Activated CD4-positive, alpha-beta T cell treated with anti-CD3 and anti-CD28 coated beads, Interleukin-2, amount 50 U/mL, for 24 hours (primary cell): Measurements from ENCODE around the gene SP100.

ENCODE experiments used
- DNase-seq, 2 donors: peaks; one replicate each; pipeline ENCODE4 v3.0.0-alpha.2; 2020; ENCODE audit warnings: low read depth in 1 of 2, low spot score in 1 of 2

The SP100 gene

DNA sequence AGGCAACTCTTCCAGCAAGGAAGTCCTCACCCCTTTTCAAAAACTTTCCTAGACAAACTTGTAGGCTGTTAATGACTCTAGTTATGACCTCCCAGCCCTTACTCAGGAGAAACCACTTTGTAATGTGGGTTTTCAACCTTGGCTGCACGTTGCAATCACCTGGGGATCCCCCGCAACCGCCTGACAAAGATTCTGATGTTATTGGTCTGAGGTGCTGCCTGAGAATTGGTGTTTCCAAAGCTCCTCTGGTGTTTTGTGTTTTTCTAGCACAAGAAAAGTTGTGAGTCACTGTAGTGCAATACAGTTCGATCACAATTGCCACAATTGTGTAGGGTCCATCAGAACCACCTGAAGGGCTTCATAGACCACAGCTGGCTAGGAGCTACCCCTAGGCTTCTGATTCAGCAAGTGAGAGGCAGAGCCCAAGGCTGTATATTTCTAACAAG lies 121.6 kb downstream of the SP100 start:
- DNase-seq: no peak

DNA sequence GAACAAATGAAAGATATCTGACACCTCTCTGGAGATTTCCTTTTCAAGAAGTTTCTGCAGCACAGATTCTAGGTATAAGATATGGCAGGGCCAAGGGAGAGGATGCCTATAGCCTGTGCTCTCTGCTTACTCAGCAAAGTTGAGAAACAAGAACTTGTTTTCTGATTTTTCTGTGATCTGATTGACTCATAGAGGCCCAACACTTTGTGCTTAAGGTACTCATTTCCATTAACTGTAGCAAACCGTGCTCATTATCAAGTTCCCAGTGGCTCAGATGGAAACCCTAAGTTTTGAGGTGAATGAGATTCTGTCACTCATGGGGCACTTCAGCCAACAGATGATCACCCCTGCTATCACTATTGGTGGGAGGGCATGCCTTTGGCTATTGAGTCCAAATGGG lies 124.3 kb downstream of the SP100 start:
- DNase-seq: no peak

DNA sequence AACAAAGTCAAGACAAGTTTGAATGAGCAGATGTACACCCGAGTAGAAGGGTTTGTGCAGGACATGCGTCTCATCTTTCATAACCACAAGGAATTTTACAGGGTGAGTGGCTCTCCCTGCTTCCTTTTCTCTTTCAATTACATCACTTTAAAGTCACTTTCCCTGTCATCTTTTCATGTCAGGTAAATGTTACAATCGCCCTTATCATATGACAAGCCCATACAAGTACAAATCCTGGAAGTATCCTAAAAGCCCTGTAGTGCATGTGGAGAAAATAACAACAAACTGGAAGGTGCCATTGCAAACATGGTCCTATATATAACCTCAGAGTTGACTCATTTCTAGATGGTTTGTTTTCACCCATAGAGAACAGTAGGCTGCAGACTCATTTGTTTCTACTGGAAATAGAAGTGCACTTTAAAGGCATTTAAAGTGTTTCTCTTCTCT lies 126.0 kb downstream of the SP100 start:
- no peak for DNase-seq

DNA sequence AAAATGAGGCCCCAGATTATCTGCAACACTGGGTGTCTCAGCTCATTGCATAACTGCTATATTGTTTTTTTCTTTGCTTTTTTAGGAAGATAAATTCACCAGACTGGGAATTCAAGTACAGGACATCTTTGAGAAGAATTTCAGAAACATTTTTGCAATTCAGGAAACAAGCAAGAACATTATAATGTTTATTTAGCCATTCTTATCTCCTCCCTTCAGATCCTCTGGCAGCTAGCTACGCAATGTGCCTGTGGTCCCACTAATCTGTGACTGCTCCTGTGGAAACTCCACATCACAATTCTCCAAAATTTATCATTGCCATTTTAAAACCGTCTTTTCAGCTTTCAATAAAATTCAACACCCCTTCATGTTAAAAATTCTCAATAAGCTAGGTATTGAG lies 126.8 kb downstream of the SP100 start:
- no peak for DNase-seq

DNA sequence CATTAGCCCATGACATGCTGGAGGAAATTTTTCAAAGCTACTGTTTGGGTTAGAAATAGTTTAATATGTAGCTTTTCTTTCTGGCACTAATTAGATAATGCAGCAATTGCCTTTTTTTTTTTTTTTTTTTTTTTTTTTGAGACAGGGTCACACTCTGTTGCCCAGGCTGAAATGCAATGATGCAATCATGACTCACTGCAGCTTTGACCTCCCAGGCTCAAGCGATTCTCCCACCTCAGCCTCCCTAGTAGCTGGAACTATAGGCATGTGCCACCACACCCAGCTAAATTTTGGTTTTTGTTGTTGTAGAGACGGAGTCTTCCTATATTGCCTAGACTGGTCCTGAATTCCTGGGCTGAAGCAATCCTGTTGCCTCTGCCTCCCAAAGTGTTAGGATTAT lies 136.2 kb downstream of the SP100 start:
- no peak for DNase-seq

DNA sequence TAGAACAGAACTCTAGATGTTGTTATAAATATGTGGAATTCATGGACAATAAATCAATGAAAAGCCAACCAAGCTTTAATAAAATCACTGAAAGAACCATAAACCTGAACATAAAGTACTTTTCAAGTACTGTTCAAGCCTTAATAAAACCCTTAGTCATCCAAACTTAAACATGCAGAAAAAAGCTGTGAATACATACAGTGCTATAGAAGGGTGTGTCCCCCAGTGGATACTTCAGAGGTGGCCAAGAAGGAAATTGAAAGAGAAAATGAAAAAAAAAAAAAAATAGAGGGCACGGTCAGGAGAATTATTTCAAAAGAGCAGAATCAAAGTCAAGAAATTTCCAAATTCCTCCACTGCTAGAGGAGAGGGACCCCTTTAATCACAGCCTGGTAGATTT lies 141.1 kb downstream of the SP100 start:
- DNase-seq: no peak

DNA sequence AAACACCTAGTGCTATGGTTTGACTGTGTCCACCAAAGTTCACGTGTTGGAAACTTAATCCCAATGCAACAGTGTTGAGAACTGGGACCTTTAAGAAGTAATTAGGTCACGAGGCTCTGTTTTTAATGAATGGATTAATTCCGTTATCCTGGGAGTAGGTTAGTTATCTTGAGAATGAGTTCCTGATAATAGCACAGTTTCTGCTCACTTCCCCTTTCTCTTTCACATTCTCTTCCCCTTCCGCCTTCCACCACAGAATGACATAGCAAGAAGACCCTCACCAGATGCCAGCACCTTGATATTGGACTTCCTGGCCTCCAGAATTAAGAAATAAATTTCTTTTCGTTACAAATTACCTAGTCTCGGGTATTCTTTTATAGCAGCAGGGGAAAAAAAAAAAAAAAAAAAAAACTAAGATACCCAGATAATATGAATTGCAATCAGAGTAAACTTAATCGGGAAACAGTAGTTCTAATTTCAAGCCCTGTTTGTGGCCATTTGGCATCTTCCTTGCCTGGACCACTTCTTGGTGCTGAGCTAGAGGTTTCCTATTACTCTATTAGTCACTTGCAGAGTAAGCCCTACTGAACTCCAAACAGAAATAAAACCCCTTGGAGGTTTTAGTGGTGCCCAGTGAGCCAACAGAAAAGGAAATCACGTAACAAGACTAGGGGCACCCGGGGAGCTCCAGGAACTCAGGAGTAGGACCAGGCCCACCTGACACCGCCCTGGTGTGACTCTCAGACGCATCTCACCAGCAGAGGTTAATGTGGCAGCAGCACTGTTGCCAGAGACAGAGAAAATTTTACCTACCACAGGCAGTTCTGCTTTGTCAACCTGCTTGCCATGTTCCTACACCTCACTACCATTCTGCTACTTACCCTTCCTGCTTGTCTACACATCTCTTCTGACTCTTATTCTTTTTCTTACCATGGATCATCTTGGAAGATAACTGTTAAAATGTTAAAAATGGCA lies 149.1 kb downstream of the SP100 start:
- DNase-seq: no peak

DNA sequence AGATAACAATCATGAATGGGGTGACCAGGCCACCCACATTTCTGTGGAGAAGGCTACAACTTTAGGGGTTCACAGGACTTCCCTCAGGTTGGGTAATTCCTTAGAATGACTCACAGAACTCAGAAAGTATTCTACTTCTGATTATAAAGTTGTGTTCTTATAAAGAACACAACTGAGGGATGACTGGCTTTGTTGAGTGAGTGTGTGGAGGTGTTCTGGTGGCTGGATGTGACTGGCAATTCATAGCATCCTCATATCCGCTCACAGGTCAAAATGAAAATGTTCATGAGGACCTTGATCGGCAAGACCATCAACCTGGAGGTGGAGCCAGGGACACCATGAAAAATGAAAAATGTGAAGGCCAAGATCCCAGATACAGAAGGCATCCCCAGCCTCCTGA lies 153.3 kb downstream of the SP100 start:
- DNase-seq: no peak

DNA sequence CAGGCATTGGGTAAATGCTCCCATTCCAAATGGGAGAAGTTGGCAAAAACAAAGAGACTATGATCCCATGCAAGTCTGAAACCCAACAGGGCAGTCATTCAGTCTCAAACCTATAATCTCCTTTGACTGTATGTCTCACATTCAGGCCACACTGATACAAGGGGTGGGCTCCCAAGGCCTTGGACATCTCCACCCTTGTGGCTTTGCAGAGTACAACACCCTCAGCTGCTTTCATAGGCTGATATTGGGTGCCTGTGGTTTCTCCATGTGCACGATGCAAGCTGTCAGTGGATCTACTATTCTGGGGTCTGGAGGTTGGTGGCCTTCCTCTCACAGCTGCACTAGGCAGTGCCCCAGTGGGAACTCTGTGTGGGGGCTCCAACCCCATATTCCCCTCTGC lies 155.0 kb downstream of the SP100 start:
- no peak for DNase-seq

DNA sequence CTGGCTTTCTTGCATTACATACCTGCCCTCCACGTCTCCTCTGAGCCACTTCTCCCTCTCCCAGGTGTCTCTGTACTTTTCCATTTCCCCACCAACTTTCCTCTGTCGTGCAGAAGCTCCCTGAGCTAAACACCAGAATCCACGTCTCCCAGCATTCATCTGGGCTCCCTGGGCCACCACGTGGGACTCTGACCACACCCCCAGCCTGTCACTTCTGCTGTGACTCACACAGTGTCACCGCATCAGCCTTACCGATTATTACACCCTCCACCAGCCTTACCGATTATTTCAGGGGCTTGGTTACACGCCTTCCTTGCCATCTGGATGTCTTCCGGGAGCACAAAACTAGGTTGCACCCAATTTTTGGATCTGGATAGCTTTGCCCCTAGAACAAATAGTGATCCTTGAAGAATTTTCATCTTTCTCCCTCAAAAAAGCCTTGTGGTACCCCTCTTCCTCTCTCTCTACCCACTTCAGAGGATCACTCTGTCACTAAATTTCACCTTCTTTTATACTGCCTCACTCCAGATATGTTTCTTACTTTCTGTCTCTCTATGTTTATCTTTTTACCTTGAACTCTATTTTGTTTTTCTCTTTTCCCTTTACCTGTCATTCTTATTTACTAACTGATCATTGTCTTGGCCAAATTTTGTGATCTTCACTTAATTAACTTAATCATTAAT lies 159.8 kb downstream of the SP100 start:
- no peak for DNase-seq

DNA sequence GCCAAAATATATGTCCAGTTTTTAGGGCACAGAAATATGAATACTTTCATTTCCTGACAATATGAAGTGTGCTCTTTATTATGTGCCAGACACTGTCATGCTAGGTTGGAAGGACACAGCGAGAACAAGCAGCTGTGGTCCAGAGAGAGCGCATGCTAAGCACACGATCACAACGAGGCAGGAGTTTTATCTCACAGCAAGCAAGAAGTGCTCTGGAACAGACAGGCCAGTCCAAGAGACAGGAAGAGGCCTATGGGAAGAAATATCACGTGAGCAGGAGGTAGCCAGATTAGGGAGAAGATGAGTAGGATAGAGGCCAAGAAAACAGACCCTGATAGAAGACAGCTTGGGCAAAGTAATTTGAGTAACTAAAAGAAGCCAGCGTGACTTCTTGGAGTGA lies 161.1 kb downstream of the SP100 start:
- no peak for DNase-seq

DNA sequence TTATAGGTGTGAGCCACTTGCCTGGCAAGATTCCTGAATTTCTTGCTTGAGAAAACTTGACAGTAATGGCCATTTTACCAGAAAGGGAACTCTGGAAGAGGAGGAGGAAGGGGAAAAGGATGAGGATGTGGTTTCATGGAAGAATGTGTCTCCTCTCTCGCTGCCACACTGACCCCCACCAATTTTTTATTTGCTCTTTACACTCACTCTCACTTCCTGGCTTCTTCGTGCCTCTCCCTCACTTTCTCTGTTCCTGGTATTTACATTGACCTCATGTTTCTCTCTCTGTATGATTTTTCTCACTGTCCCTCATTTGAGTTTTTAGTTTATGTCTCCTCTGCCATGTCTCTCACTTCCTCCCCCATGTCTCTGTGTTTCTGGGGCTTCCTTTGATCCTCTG lies 162.1 kb downstream of the SP100 start:
- DNase-seq: no peak

DNA sequence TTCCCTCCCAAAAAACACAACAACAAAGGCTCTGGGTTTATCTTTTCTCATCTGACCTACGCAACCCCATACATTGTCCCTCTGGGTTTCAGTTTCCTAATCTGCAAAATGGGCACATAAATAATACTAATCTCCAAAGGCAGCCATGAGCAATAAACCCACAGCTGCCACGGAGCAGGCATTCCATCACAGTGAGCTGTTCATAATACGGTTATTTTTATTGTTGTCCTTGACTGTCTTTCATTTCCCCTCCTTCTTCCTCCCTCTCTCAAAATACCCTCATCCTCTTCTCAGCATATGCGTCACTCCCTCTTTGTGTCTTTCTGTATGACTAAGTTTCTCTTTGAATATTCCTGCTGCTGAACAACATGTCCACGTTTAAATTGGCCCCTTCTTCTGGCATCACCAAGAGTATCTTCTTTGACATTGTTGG lies 166.9 kb downstream of the SP100 start:
- no peak for DNase-seq

DNA sequence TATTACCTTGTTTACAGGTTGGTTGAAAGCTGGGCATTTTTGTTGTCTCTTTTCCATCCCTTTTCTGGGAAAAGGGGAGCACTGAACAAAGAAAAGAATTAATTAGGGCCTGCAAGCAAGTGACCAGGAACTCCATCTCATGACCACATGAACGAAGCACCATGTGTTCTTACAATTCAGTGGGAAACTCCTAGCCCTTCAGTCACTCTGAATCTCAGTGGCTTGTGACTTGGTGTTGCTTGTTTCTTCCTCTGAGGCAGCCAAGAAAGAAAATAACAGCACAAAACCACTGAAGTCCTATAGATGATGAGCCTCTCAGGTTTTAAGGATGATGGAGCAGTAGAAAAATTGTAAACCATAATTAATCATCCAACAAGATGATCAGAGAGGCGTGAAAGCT lies 167.6 kb downstream of the SP100 start:
- no peak for DNase-seq

DNA sequence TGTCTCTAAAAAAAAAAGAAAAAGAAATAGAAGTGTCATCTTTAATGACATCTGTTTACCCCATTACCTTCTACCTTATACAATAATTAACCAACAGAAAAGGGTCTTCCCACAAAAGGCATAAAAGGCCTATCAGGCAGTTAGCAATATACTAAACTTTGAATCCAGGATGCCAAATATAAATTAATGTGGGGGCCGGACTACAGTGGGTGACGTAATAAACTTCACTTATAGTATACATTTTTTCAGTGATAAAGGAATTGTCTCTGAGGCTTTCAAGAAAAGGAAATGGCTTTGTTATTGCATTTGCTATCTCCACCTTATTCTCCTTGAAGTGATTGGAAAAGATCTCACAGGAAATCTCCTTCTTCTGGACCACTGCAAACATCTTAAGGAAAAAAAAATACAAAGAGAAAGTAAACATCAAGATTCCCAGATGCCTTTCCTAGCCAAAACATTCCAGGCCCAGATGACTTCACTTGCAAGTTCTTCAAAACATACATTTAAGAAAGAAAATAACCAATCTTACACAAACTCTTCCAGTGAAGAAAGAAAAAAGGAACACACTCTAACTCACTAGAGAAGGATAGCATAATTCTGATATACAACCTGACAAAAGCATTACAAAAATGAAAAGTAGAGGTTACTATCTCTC lies 170.5 kb downstream of the SP100 start:
- no peak for DNase-seq

DNA sequence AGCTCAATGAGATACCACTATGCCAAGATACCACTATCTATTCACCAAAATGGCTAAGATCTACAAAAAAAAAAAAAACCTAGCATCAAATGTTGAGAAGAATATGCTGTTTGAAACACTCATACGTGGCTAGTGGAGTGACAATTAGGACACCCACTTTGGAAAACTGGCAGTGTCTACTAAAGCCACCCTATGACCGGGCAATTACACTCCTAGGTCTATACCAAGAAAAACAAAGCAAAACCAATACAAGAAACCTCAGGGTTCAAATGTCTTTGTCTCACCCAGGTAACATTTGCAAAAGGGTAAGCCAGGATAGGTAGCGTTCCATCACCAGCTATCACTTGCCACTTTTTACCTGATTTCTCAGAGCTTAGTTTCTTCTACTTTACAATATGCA lies 173.0 kb downstream of the SP100 start:
- DNase-seq: no peak

DNA sequence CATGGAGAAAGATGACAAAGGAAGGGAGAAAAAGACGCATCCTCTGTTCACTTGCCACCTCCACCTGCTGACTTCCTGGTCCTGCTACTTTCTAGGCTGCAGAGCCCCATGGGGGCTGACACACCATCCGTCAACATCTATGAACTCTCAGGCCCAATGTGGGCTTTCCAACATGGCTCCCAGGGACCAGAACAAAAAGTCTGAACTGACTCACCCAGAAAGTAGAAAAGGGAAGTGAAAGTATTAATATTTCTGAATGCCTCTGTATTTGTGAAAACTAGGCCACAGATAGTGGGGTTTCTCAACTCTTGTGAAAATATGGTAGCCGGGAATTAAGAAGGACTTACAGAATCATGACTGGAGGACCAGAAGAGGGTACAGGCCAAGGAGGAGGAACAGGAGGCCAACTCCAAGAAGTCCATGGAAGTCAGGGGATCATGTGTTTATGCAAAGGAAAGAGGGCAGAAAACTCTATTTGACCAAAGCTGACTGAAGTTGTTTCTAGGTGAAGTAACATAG lies 173.6 kb downstream of the SP100 start:
- DNase-seq: peak in 1 of 2 donors; percentile 12

DNA sequence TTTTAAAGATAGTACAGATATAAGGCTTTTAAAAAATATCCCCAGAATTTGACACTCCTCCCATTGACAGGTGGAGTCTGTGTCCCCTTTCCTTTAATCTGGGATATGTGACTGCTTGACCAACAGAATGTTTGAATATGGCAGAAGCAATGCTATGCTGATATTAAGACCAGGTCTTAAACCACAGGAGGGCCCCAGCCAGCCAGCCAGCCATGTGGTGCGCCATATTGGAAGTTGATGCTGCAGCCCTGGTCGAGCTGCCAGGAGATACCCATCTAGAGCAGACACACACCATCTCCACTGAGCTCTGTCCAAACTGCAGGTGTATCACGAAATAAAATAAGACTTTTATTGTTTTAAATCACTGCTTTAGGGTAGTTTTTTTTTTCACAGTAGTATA lies 174.3 kb downstream of the SP100 start:
- no peak for DNase-seq

DNA sequence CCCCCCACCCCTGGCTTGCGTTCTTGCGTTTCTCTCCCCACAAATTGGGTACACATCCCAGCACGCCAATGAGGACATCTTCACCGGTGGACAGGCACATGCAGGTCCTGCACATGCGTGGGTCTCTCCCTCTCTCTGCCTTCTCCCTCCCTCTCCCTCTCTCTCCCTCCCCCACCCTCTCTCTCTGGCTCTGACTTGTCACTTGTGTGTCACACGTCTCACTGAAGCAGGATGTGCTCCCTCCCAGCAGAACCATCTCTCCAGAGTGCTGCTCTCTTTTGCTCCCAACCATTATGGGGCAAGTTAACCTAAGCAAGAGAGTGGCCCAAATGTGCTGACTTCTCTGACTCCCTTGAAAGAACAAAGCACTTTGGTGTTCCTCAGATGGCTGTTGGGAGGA lies 175.8 kb downstream of the SP100 start:
- DNase-seq: no peak

DNA sequence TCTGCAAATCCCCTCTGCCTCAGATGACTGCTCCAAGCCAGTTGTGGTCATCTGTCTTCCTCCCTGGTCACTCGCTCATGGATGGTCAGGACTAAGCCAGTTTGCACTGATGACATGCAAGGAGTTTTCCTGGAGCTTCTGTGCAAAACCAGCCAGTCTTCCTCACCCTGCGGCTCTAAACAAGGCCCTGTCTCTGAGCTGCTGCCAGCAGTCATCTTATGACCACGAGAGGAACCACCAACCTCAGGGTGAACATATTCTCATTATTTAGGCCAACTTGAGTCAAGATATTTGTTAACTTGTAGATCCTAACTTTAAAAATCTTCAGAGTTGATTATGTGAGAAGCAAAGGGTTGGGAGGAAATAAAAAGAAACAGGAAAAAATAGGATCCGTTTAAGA lies 176.8 kb downstream of the SP100 start:
- no peak for DNase-seq
